ENCODE results near the gene LRRC4. TPM values are rescaled to one million over a fixed set of nuclear protein-coding genes. Genes with fewer than 3 reads are reported as not detected.

The LRRC4 gene
- total and polyA plus RNA-seq, 11 donors = 0.89 to 6.8 (median 3.9) TPM

- peak overlapping the region in 5 of 12 donors; percentile 1 to 27 (median 7) for H3K4me3 ChIP-seq
- ATAC-seq (no peak), DNase-seq (no peak)
- peaks cover 0 to 7% (median 0%) of the 10 kb centered on the region in 9 donors for H3K36me3 ChIP-seq
- H3K4me1 ChIP-seq = peaks cover 0 to 72% (median 22%) of the 10 kb centered on the region in 12 donors
- 53 to 75% (median 60%) methylated on average over 6 of the region's 6 CpGs for WGBS, 4 donors
- no peak for TF ChIP-seq POLR2A (IDR thresholded peaks at IDR 0.05)
- no peak for TF ChIP-seq CTCF (IDR thresholded peaks at IDR 0.05)
- no peaks in the 10 kb centered on the region for H3K9me3 ChIP-seq
- H3K27me3 ChIP-seq = no peaks in the 10 kb centered on the region
- intact Hi-C loops (cut with DNase I) = no loop called here
- H3K27ac ChIP-seq = peak overlapping the region in 2 of 12 donors; percentile 17 to 66
Observed at GRCh38 chr7:128000854-128001265, 30.4 kb downstream of the LRRC4 start.

- DNase-seq (no peak), ATAC-seq (no peak)
- Histone ChIP-seq H3K27me3 (no peaks in the 10 kb centered on the region), H3K36me3 (peaks cover 0 to 7% (median 0%) of the 10 kb centered on the region in 9 donors), H3K9me3 (no peaks in the 10 kb centered on the region), H3K4me3 (no peak overlapping the region), H3K4me1 (peaks cover 0 to 77% (median 30%) of the 10 kb centered on the region in 12 donors), H3K27ac (peak overlapping the region in 1 of 12 donors; percentile 66)
- intact Hi-C loops (cut with DNase I) = no loop called here
- TF ChIP-seq CTCF (IDR thresholded peaks at IDR 0.05) (no peak), POLR2A (IDR thresholded peaks at IDR 0.05) (no peak)
- WGBS, 4 donors = 80 to 100% (median 94%) methylated on average over 1 of the region's 1 CpG
Observed at GRCh38 chr7:128000048-128000447, 31.2 kb downstream of the LRRC4 start.

- no peak for TF ChIP-seq CTCF (IDR thresholded peaks at IDR 0.05)
- TF ChIP-seq POLR2A (IDR thresholded peaks at IDR 0.05) = no peak
- Histone ChIP-seq H3K27me3 (no peaks in the 10 kb centered on the region), H3K36me3 (peaks cover 0 to 7% (median 0%) of the 10 kb centered on the region in 9 donors), H3K27ac (no peak overlapping the region), H3K9me3 (no peaks in the 10 kb centered on the region), H3K4me1 (peaks cover 0 to 68% (median 42%) of the 10 kb centered on the region in 12 donors), H3K4me3 (no peak overlapping the region)
- intact Hi-C loops (cut with DNase I) = no loop called here
- 65 to 86% (median 72%) methylated on average over 2 of the region's 2 CpGs for WGBS, 4 donors
- DNase-seq (no peak), ATAC-seq (no peak)
Observed at GRCh38 chr7:127998671-127999070, 32.6 kb downstream of the LRRC4 start.

- no peak for ATAC-seq
- H3K4me3 ChIP-seq = no peak overlapping the region
- DNase-seq = no peak
- H3K27me3 ChIP-seq = no peaks in the 10 kb centered on the region
- H3K9me3 ChIP-seq = no peaks in the 10 kb centered on the region
- 83 to 88% (median 87%) methylated on average over 4 of the region's 4 CpGs for WGBS, 4 donors
- intact Hi-C loops (cut with DNase I) = loop anchor here in 1 of 10 donors (2.0 kb wide), 1 partner anchor 33 kb away; the partner anchor contains the start of gene LRRC4
- no peak overlapping the region for H3K27ac ChIP-seq
- peaks cover 0 to 67% (median 42%) of the 10 kb centered on the region in 12 donors for H3K4me1 ChIP-seq
- peaks cover 0 to 16% (median 0%) of the 10 kb centered on the region in 9 donors for H3K36me3 ChIP-seq
- TF ChIP-seq CTCF (IDR thresholded peaks at IDR 0.05) = no peak
- no peak for TF ChIP-seq POLR2A (IDR thresholded peaks at IDR 0.05)
Observed at GRCh38 chr7:127997226-127997922, 33.9 kb downstream of the LRRC4 start.
